GM19351 (cell line): ENCODE data around the gene NAP1L5.

Source experiments
- ATAC-seq: cut with Tn5 transposase; IDR thresholded peaks from one replicate; pipeline ENCODE4 v1.9.1; 2021; ENCODE audit warnings: mild to moderate bottlenecking, moderate library complexity; ENCODE audit not compliant: unreplicated experiment

The NAP1L5 gene

GRCh38 chr4:88661739-88662138 is 35.9 kb downstream of the NAP1L5 start:
- ATAC-seq = no peak

- no peak for ATAC-seq
Measured at GRCh38 chr4:88660446-88661294, 37.0 kb downstream of the NAP1L5 start.

GRCh38 chr4:88659890-88660208 is 37.8 kb downstream of the NAP1L5 start:
- ATAC-seq = no peak

- peak; percentile 96 for ATAC-seq
Measured at GRCh38 chr4:88659055-88659889, 38.4 kb downstream of the NAP1L5 start.

GRCh38 chr4:88655226-88655625 is 42.4 kb downstream of the NAP1L5 start:
- no peak for ATAC-seq

GRCh38 chr4:88653371-88653946 is 44.2 kb downstream of the NAP1L5 start:
- ATAC-seq = no peak

- no peak for ATAC-seq
Measured at GRCh38 chr4:88649716-88650115, 47.9 kb downstream of the NAP1L5 start.

- no peak for ATAC-seq
Measured at GRCh38 chr4:88646528-88647280, 50.9 kb downstream of the NAP1L5 start.

- ATAC-seq = no peak
Measured at GRCh38 chr4:88645994-88646393, 51.6 kb downstream of the NAP1L5 start.
